Upper lobe of left lung (tissue), 4 donors: ENCODE results near the gene TAS1R1.

Source experiments
- CTCF ChIP-seq, 6 experiments: fragments of 450-650 bp in 4 of 6; fragments of 200-600 bp in 2 of 6; sonication (generic) in 2 of 6; IDR thresholded peaks; one replicate each; pipeline ENCODE4 v1.5.1; 2016 to 2019; ENCODE audit warnings: antibody characterized with exemption in 6 of 6
- EP300 ChIP-seq, 4 donors: sonication (generic); formaldehyde crosslinking; IDR thresholded peaks; one replicate each; pipeline ENCODE4 v1.5.1; 2017; ENCODE audit warnings: antibody characterized with exemption in 4 of 4, control low read depth in 2 of 4
- POLR2A ChIP-seq, 4 donors: fragments of 450-650 bp; IDR thresholded peaks; one replicate each; pipeline ENCODE4 v1.5.1; 2016 to 2017; ENCODE audit warnings: antibody characterized with exemption in 4 of 4, mild to moderate bottlenecking in 2 of 4

DNA sequence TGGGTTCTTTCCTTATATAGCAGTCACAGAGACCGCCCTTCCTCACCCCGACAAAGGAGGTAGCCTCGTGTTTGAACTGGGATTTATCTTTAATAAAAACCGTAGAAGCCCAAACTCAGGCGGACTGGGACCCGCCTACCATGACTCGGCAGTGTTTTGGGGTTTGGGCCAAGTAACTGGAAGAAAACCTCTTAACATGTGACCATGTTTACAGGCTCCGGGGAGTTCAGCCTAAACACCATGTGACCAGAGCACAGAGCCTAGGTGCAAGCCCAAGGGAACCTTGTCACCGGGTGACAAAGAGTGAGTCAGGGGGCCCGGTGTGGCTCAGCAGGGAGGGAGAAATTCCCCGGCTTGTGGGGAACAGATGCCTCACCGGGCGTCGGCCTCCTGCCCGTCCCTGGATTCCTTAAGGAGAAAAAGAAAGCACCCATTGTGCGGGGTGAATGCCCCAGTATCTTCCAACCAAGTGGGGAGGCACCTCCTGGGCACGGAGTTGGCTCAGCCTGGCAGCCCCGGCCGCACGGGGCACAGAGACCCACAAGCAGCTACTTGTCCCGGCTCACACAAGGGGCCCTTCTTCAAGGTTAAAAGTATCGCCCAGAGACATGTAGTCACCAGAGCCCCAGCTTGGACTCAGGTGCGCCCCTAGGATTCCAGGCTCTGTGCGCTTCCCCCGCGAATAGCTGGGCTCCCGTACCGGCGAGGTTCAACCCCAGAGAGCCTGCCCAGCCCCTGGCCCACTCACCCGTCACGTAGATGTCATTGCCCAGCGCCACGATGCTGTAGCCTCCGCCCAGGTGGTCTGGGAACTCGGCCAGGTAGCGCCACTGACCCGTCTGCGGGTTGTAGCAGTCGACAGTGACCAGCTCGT is 46.2 kb downstream of the TAS1R1 start:
- no peak for TF ChIP-seq CTCF (IDR thresholded peaks at IDR 0.05)
- peak in 1 of 4 donors; percentile 34 for TF ChIP-seq EP300 (IDR thresholded peaks at IDR 0.05)
- peak; percentile 45 to 78 (median 60) for TF ChIP-seq POLR2A (IDR thresholded peaks at IDR 0.05)
